HUES64 (cell line): ENCODE results near the gene PDE1C.

Experiments
- H3K27ac ChIP-seq: 2 replicates; pipeline ENCODE4 v1.7.0; 2013; ENCODE audit warnings: low read depth, low read length, inconsistent platforms
- H3K27me3 ChIP-seq: 2 replicates; pipeline ENCODE4 v1.6.1; 2013; ENCODE audit warnings: mild to moderate bottlenecking, low read length; ENCODE audit not compliant: insufficient read depth
- H3K36me3 ChIP-seq: 2 replicates; pipeline ENCODE4 v1.6.1; 2013; ENCODE audit warnings: mild to moderate bottlenecking, low read length; ENCODE audit not compliant: insufficient read depth
- H3K4me1 ChIP-seq: 2 replicates; pipeline ENCODE4 v1.6.1; 2013; ENCODE audit warnings: mild to moderate bottlenecking, low read length, moderate library complexity; ENCODE audit not compliant: insufficient read depth
- H3K4me3 ChIP-seq: 2 replicates; pipeline ENCODE4 v1.5.1; 2013; ENCODE audit warnings: mild to moderate bottlenecking, low read length, moderate library complexity
- H3K9ac ChIP-seq: 2 replicates; pipeline ENCODE4 v1.6.1; 2013; ENCODE audit warnings: mild to moderate bottlenecking, low read depth, low read length
- H3K9me3 ChIP-seq: 2 replicates; pipeline ENCODE4 v1.6.1; 2013; ENCODE audit warnings: low read depth, low read length; ENCODE audit not compliant: insufficient read depth
- WGBS: fragments of 150-250, 120-280 bp; methylation state at CpG from one replicate; pipeline ENCODE4 v1.1.7; 2013; ENCODE audit warnings: missing lambda C conversion rate; 5-methylcytosine and 5-hydroxymethylcytosine counted together

PDE1C gene

DNA sequence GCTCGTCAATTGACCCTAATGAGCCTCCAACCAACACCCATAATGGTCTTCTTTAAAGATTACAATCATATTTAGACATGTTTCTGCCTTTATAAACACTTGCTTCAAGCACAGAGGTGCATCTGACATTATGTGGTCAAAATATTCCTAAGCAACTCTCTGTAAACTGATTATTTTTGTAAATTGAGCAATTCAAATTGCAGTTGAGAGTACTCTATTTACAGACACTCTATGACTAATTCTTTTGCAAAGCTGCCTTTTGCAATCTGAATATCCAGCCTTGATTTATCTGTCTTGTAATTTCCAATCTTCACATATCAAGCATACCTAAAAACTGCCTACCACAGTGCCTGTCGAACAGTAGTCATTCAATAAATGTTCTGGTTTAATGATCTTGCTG lies 112.0 kb downstream of the PDE1C start:
- Histone ChIP-seq H3K36me3 (no peaks in the 10 kb centered on the region), H3K4me1 (peaks cover 7% of the 10 kb centered on the region; the same call in 1 of the 2 replicates), H3K27me3 (no peaks in the 10 kb centered on the region), H3K27ac (no peak overlapping the region), H3K9me3 (0 out of 2 replicates have a peak, but pooled peaks cover 3% of the 10 kb centered on the region), H3K4me3 (no peak overlapping the region), H3K9ac (no peak overlapping the region)
- 94% methylated on average over 1 of the region's 2 CpGs for WGBS

DNA sequence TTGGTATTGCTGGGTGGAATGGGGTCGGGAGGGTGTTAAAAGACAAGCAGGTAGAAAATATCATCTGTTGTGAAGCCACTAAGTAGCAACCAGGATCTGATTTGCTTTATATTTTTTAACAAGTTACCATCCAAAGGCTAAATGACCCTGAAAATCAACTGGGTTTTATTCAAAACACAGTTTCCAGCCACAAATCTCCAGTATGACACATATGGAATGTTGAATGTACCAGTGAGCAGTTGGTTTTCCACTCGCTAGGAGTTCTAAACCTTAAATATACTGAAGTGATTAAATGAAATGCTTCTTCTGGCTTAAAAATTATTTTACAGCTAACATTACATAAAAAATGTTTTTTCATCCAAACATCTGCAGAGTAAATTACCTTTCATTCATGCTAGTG lies 112.5 kb downstream of the PDE1C start:
- no peaks in the 10 kb centered on the region for H3K27me3 ChIP-seq
- H3K27ac ChIP-seq, result no peak overlapping the region
- H3K9me3 ChIP-seq, result no peaks in the 10 kb centered on the region
- no peak overlapping the region for H3K9ac ChIP-seq
- WGBS, result 100% methylated on average over 1 of the region's 2 CpGs
- H3K4me1 ChIP-seq, result peaks cover 7% of the 10 kb centered on the region; the same call in 1 of the 2 replicates
- H3K36me3 ChIP-seq, result no peaks in the 10 kb centered on the region
- H3K4me3 ChIP-seq, result no peak overlapping the region

DNA sequence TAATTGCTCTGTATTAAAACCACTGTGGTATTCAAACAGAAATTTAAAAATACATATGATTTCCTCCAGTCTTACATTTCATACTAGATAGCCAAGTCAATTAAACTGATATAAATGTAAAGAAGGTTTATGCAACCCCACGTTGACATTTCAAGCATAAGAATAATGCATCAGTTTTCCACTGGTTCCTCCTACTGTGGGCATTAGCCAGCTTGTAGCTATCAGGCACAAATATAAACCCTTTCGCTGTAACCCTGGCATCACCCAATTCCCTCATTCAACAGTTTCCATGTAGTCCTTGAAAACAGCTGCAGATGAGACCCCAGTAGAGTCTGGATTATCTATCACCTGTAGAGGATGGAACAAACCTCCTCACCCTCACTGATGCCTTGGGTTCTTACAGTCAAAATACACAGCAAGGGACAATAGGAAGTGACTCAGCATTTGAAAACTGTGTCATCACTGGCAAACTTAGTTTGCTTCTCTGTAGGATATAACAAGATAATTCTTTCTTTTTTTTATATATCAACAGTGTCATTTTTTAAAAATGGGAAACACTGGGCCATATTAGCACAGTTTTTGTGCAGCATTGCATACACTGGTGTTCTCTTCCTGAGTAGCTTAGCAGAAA lies 113.0 kb downstream of the PDE1C start:
- Histone ChIP-seq H3K4me3 (no peak overlapping the region), H3K36me3 (no peaks in the 10 kb centered on the region), H3K27me3 (no peaks in the 10 kb centered on the region), H3K9me3 (no peaks in the 10 kb centered on the region), H3K27ac (no peak overlapping the region; the same call in 1 of the 2 replicates), H3K4me1 (peaks cover 7% of the 10 kb centered on the region; the same call in 1 of the 2 replicates), H3K9ac (no peak overlapping the region)
- WGBS, result 83% methylated on average over 2 of the region's 2 CpGs

DNA sequence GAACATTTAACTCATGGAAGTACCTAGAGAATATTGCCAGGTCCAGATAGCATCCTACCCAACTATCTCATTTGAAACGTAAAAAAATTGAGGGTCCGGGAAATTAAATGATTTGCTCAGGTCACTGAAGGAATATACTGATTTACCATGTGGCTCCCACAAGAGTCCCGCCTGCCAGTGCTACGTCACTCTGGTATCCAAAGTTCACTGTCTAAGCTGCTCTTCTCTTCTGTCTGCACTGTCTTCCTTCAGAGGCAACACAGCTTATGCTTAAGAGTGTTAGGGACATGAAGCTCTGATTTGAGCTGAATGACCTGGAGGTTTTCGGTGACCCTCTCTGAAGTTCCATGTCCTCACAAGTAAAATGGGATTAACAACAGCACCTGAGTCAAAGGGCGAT lies 114.6 kb downstream of the PDE1C start:
- no peaks in the 10 kb centered on the region for H3K9me3 ChIP-seq
- no peak overlapping the region for H3K9ac ChIP-seq
- 93% methylated on average over 6 of the region's 6 CpGs for WGBS
- no peak overlapping the region for H3K4me3 ChIP-seq
- H3K27ac ChIP-seq, result no peak overlapping the region
- no peaks in the 10 kb centered on the region for H3K27me3 ChIP-seq
- H3K4me1 ChIP-seq, result peaks cover 7% of the 10 kb centered on the region; the same call in 1 of the 2 replicates
- no peaks in the 10 kb centered on the region for H3K36me3 ChIP-seq

DNA sequence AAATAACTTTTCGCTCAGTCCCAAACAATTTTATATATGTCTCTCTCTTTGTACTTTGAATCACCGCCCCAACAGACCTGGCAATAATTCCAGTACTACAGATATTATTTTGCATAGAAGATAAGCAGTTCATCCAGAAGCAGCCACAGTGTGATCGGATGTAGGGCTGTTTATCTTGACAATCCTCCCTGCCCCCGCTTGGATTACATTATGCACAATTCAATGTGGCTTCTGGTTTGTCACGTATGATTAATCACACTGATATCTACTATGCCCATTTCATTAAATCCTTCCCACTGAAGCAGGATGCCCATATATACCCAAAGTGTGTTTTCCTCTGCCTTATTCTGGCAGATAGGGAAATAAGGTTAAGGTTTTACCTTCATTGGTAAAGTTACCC lies 115.2 kb downstream of the PDE1C start:
- Histone ChIP-seq H3K4me3 (no peak overlapping the region), H3K9ac (no peak overlapping the region), H3K27me3 (no peaks in the 10 kb centered on the region), H3K27ac (no peak overlapping the region), H3K4me1 (peaks cover 7% of the 10 kb centered on the region; the same call in 1 of the 2 replicates), H3K36me3 (no peaks in the 10 kb centered on the region), H3K9me3 (no peaks in the 10 kb centered on the region)
- WGBS, result 99% methylated on average over 5 of the region's 5 CpGs

DNA sequence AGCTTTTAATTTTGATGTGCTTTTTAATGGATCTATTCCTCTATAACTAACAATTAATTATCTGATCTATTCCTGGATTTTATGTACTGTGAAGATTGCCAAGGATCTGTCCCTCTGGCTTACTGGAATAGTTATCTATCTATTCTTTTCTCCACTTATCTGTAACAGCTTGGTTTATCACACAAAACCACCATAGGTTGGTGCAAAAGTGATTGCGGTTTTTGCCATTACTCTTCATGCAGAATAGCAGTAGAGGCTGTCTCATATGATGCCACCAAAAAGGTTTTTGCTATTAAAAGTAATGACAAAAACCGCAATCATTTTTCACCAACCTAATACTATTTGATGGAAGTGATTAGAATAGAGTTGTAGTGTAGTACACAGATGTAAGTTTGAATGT lies 115.7 kb downstream of the PDE1C start:
- Histone ChIP-seq H3K4me3 (no peak overlapping the region), H3K27ac (no peak overlapping the region)
- WGBS, result 100% methylated on average over 1 of the region's 2 CpGs

DNA sequence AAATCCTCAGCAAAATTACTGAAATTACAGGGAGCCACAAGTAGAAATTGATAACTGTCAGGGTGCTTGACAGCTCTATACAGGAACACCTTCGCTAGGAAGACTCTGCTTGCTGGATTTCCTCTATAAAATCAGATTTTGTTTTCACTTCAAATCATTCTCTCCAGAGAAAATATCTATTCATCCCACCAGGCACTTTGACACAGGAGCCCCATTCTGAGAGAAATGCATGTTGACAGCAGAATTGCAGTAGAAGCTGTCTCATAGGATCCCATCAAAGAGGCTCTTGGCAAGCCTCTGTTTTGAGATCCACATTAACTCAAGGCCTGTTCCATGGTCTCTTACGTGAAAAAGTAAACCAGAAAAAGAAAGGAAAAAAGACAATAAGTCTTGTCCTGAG lies 116.8 kb downstream of the PDE1C start:
- H3K4me1 ChIP-seq, result peaks cover 7% of the 10 kb centered on the region; the same call in 1 of the 2 replicates
- no peaks in the 10 kb centered on the region for H3K9me3 ChIP-seq
- H3K27ac ChIP-seq, result no peak overlapping the region
- H3K27me3 ChIP-seq, result no peaks in the 10 kb centered on the region
- no peak overlapping the region for H3K4me3 ChIP-seq
- 98% methylated on average over 2 of the region's 2 CpGs for WGBS
- H3K9ac ChIP-seq, result no peak overlapping the region
- no peaks in the 10 kb centered on the region for H3K36me3 ChIP-seq

More for the DNA sequence above, 115.7 kb downstream of the PDE1C start:
- Histone ChIP-seq H3K36me3 (no peaks in the 10 kb centered on the region), H3K27me3 (no peaks in the 10 kb centered on the region), H3K9ac (no peak overlapping the region), H3K9me3 (no peaks in the 10 kb centered on the region), H3K4me1 (peaks cover 7% of the 10 kb centered on the region; the same call in 1 of the 2 replicates)

DNA sequence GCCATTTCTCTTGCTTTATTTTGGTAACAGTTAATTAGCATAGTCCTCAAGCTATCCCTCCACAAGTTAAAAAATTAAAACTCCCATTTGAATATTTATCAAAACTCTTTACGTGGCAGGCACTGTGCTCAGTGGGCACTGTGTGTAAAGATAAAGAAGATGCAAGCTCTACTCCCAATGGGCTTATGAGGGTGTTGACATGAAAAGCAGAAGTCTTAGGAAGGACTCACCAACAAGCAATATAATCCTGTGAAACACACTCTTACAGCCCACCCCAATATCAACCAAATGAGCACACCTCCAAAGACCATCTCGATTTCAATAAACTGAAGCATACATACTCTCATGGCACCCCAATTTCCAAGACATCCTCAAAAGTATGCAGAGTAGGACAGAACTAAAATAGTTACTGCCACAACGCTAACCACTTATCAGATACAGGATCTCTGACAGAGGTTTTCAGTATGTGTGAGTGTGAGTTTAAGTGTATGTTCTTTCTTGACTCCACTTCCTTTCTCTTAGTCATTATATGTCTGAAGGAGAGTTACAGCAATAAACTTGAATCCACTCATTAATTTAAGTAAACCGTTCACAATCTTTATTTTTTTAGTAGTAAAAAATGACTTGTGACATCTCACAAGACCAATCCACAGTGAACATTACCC lies 120.0 kb downstream of the PDE1C start:
- Histone ChIP-seq H3K4me3 (no peak overlapping the region), H3K27ac (no peak overlapping the region)
- WGBS, result 95% methylated on average over 3 of the region's 4 CpGs

DNA sequence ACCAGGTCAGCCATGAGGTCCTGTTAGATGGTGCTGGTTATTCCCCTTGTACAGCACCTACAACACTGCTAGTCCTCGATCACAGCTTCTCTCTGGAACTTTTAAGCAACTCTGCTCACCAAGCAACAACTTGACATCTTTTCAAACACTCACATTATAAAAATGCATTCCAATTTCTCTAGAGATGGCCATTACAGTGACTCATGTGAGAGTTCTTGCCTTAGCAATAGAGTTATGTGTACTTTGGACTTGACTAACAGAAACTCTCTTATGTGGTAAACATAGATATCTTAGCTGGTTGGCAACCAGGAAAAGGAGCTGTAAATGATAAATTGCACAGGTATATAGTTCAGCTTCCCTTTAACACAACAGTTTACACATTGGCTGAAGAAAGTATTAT lies 122.2 kb downstream of the PDE1C start:
- H3K36me3 ChIP-seq, result no peaks in the 10 kb centered on the region
- no peaks in the 10 kb centered on the region for H3K4me1 ChIP-seq
- WGBS, result 92% methylated on average over 1 of the region's 1 CpG
- no peak overlapping the region for H3K27ac ChIP-seq
- peaks cover 19% of the 10 kb centered on the region for H3K9me3 ChIP-seq
- H3K4me3 ChIP-seq, result no peak overlapping the region
- no peak overlapping the region for H3K9ac ChIP-seq
- no peaks in the 10 kb centered on the region for H3K27me3 ChIP-seq

More for the DNA sequence above, 120.0 kb downstream of the PDE1C start:
- no peaks in the 10 kb centered on the region for H3K4me1 ChIP-seq
- H3K36me3 ChIP-seq, result no peaks in the 10 kb centered on the region
- no peaks in the 10 kb centered on the region for H3K27me3 ChIP-seq
- no peak overlapping the region for H3K9ac ChIP-seq
- H3K9me3 ChIP-seq, result peaks cover 16% of the 10 kb centered on the region

DNA sequence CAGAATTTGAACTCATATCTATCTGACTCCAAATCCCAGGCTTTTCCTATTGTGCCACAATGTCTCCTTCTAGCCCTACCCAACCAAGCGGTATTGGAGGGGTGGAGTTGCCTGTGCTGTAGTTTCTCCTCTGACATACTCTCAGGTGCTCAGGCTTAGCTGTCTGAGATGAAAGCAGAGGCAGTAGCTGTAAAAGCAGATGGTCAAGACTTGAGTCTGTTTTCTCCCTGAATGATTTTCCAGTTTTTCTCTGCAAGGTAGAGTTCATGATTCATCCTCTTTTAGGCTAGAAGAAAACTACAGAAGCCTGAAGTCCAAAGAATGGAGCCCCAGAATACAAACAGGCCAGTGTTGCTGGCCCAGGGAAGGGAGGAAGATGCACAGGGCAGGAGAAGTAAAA lies 130.0 kb downstream of the PDE1C start:
- H3K4me3 ChIP-seq, result no peak overlapping the region
- H3K9me3 ChIP-seq, result 0 out of 2 replicates have a peak, but pooled peaks cover 3% of the 10 kb centered on the region
- H3K36me3 ChIP-seq, result no peaks in the 10 kb centered on the region
- H3K9ac ChIP-seq, result no peak overlapping the region
- H3K27me3 ChIP-seq, result no peaks in the 10 kb centered on the region
- WGBS, result 100% methylated on average over 1 of the region's 1 CpG
- no peak overlapping the region for H3K27ac ChIP-seq
- H3K4me1 ChIP-seq, result peaks cover 10% of the 10 kb centered on the region

DNA sequence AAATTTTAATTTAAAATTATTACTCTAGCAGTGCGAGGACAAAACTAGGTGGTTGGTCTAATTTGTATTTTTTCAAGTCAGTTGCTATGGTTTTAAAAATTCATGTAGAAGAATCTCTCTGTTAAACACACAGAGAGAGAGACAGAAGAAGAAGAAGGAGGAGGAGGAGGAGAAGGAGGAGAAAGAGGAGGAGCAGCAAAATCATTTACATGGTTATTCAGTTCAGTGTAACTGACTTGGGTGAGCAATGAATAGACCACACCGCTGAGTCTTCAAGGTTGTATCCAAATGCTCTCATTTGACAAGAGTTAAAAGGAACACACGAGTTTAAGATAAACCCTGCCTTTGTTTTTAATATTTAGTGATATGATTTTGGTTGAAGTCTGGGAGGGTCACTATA lies 131.1 kb downstream of the PDE1C start:
- no peak overlapping the region for H3K9ac ChIP-seq
- no peaks in the 10 kb centered on the region for H3K36me3 ChIP-seq
- H3K27ac ChIP-seq, result no peak overlapping the region
- no peak overlapping the region for H3K4me3 ChIP-seq
- peaks cover 15% of the 10 kb centered on the region for H3K4me1 ChIP-seq
- no peaks in the 10 kb centered on the region for H3K9me3 ChIP-seq
- WGBS, result 80% methylated on average over 2 of the region's 3 CpGs
- no peaks in the 10 kb centered on the region for H3K27me3 ChIP-seq
